Fibroblast of skin of right quadriceps (primary cell): ENCODE results near the gene ELMO2.
"Not testable (repeated sequence)": the region's sequence is repeated elsewhere in the genome, so short reads cannot be mapped to it uniquely, and the experiment has no call there.

ENCODE experiments used
- DNase-seq: peaks from one replicate; pipeline ENCODE4 v3.0.0-alpha.2; 2013

ELMO2 gene

DNA sequence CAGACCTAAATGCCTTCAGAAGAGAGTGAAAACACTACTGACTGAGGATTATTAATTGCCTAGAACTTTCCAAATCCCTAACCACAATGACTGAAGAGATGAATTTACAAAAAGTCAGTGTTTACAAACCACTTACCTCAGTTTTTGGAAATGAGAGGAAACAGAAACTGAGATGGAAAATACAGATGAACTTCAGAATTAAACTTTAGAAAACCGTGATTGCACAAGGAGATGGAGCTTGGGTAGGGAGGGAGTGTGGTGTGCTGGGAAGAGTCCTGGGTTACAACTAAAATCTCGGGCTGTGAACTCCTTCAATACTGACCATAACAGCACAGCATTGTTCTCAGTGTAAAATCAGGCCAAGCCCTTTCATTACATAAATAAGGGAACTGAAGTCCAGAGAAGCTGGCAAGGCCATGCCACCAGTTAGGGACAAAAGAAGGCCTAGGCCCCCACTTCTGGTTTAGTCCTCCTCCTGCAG lies 4.0 kb downstream of the ELMO2 start:
- peak; percentile 50 for DNase-seq

DNA sequence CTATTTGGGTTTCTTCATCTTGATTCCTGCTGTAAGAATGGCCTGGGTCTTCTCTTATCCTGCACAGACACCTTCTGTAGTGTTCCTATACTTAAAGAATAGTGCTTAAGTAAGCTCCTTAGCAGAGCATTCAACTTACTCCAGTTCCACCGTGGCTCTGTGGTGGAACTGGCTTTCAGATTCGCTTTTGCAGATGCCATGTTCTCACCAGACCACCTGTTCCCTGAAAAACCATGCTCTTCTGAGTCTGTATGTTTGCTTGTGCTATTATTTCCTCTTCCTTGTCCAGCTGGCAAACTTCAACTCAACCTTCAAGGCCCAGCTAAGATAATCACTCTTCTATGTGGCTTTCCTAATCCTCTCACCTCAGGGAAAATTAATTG lies 4.9 kb downstream of the ELMO2 start:
- DNase-seq, result no peak

DNA sequence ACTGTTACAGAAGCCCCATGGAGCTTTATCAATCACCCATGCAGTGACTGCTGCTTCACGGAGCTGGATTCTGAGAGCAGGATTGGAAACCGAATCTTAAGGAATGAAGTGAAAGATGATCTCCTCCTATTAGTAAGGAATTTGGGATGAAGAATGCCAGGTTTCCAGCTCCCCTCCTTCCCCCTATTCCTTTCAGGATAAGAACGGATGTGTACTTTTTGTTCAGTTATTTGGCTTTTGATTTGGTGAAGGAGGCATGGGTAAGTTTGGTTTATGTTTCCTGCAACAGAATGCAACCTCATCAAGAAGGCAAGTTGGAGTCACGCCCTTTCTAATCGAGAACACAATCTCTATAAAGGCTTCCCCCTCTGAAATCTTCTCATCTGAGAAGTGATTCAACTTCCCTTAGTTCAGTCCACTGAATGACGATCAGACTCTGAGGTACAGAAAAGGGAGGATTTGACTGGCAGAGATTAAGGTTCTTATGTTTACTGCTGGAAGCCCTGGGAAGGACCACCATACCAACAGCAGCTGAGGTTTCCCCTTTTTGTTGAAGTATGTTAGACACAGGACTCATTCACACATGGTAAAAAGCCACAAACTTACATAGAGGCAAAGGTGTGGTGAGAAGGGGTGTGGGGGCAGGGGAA lies 5.5 kb downstream of the ELMO2 start:
- DNase-seq, result peak; percentile 75

DNA sequence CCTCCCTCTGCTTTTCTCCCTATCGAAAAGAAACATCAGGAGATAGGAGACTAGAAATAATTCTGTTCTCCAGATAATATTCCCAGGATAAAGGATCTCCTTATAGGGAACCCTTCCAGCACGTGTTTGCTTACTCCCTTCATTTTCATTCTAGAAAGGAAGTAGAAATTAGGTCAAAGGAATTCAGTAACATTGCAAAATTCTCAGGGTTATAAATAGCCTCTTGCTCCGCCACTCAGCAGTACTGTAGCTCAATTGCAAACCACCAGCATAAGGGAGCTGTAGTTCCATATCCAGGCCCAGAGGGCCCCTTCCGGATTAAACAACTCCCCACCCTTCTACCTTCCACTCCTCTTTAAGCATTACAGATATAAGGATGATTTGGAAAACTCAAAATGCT lies 6.2 kb downstream of the ELMO2 start:
- DNase-seq, result peak; percentile 83

DNA sequence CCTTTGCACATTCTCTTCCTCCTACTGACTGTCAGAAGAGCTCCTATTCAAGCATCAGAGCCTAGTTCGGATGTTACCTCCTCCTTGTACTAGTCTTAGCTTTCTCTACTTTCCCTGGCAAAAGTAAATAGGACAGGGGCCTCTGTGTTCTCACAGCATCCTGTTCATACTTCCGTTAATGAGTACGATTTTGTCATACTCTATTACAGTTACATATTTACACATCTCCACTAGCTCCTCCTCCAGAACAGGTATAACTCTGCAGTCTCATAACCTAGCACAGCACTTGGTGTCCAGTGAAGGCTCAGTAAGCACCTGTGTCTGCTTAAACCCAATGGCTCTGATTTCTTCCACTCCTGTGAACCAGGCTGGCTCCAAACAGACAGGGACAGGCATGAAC lies 7.0 kb downstream of the ELMO2 start:
- no peak for DNase-seq

DNA sequence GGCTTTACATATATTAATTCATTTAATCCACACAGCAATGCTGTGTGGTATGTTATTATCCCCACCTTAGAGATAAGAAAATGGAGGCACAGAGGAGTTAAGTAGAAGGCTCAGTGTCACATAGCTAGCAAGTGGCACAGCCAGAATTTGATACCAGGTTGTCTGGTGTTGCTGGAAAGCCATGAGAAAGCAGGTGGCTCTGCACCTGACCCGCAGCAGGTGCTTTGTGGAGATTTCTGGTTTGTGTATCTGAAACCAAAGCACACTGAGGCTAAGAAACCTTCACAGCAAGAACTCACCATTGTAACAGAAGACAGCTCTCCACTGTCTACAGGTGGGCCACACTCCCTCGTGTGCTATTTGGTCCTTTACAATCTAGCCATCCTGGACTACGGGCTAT lies 7.5 kb downstream of the ELMO2 start:
- no peak for DNase-seq

DNA sequence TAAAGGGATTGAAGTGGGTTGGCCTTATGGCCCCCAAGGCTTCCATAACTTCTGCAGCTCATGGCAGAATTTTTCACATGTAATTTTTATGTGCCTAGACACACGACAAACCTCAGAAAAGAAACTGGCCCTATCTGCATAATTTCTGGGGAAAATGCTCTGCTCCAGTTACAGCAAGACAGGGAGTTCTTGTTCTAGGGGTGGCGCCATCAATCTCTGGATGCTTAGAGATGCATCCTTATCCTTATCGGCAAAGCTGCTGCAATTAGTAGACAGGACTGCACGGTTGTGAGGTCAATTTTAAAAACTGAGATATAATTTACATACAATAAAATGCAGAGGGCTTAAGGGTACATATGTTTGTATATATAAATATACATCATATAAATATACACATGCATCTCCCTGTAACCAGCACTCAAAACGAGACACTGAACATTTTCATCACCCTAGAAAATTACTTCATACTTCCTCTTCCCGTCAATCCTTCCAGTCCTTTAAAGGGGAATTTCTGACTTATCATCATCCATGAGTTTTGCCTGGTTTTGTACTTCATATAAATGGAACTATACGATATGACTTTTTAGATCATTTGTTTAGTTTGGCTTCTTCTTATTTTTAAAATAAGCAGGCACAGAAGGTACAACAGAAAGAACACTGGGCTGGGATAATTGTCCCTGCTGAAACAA lies 10.2 kb downstream of the ELMO2 start:
- no peak for DNase-seq

DNA sequence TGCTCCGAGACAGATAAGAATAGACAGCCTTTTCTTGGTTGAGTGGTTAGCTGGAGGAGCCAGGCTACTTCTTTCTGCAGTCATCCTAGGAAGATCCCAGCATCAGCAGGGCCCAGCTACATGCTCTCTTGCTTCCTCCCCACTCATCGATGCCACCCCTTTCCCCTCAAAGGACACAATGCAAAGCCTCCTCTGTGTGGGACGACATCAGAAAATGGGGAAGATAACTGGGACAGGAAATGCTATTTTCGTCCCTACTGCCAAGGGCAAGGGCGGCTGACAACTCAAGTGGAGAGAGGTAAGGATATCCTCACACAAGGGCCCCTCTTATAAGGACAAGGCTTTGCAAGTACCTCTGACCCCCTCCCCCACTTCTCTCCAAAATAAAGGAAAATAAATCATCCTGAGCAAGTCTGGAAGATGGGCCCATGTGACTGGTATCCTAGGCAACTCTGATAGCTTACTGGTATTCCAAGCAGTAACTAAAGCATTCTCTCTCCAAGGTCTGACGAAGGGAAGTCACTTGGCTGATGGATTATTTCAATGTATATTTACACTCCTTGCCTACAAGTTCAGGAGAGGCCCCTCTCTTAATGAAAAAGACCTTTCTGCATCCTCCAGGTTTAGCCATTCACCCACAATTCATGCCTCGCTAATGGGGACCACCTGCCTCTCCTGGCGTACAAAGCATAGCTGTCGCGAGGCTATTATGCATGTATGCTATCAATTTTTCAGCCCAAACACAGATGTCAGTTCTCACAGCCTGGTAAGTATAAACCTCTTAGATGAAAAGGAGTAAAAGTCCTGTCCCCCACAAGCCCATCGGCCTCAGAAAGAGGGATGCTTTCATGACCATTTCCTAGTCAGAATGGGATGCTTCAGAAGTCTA lies 11.3 kb downstream of the ELMO2 start:
- no peak for DNase-seq

DNA sequence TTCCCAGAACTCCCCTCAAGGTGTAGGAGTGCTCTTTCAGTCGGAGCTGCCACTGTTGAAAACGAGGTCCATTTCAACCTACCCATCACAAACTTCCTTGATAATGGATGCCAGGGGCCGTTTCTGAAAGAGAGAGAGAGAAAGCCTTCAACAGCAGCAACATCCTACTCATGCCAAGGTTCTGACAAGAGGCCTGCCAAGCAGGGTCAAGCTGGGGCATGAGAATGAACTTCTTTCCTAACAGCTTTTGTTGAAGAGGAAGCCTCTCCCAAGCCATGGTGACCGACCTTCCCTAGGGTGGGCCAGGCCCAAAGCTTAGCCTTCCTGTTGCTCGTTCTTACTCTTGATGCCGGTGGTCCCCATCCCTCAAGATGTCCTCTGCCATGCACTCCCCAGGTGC lies 12.4 kb downstream of the ELMO2 start:
- DNase-seq, result no peak

DNA sequence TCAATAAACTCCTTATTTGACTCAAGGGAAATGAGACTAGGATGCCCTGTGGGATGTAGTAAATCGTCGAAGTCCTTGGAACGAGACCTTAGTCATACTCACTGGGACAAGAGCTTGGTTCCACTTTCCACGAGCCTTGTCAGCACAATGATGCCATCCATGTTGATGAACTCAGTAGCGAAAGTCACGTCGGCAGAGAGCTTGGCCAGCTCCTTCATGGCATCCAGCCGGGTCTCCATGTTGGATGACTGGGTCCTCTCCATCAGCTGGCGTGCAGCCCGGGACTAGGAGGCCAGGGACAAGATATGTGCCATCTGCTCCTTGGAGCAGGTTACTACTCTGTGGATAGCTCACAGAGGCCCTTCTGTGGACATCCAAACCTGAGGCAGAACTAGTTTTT lies 17.5 kb downstream of the ELMO2 start:
- DNase-seq, result no peak

DNA sequence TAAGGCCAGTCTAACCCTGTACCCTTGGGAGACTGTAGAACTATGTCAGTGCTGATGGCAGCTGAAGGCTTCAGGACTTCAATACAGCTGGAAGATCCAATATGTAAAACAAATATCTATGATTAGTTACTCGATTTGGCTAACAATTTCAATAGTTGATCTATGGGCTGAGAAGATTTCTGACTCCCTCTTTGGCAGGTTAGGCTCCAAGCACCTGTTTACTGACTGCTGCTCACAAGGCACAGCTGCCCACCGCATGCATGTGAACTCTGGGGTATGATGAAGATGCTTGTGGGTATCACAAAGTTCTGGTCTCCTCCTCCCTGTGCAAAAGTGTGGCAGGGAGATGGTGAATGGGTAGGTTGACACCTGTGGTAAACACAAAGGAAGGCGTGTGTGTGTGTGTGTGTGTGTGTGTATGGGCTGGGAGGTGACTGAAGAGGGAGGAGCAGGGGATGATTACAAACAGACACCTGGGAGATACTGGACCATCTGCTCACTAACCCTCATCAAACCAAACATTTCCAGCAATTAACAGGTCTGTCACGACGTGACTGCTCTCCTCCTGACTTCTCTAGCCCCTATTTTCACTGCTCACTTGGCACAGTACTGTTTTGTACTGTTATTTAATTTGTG lies 18.1 kb downstream of the ELMO2 start:
- no peak for DNase-seq

DNA sequence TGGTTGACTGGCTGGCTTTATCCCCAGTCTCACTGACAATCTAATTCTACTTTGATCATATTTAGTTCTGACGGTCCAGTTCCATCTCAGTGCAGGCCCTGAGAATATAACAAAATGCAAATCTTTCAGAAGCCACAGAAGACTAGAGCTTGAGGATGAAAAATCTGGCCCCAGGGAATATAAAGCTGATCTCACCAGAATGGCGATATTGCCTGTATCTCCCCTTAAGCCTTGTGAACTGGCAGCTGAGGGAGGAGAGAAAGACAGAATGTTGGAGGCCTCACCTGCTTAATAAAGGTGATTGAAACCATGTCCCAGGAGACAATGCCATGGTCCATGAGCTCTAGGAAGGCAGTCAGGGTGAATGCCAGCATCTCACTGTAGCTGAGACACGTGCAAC lies 19.4 kb downstream of the ELMO2 start:
- DNase-seq, result not testable (repeated sequence)

DNA sequence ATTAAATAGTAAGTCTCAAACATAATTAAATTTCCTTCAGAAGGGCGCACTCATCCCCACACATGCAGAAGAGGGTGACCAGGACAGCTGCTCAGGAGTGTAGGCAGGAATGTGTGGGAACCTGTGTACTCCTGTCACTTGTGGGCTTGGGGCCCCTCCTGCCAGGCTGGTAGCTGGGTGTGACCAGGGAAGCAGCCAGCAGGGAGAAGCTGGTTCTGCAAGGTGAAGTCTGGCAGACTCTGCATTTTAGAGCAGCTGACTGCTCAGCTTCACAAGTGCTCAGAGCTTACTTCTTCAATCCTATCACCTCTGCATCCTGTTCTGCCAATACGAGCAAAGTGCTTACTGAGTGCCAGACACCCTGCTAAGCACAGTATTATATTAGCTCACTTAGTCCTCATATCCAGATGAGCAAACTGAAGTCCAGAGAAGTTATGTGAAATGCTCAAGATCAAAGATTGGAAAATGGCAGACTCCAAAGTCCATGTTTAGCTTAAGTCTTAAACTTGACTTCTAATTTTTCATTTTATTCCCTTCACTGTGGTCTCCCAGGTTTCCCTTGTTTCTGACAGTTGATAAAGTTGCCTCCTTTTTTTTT lies 27.9 kb downstream of the ELMO2 start:
- DNase-seq, result no peak

DNA sequence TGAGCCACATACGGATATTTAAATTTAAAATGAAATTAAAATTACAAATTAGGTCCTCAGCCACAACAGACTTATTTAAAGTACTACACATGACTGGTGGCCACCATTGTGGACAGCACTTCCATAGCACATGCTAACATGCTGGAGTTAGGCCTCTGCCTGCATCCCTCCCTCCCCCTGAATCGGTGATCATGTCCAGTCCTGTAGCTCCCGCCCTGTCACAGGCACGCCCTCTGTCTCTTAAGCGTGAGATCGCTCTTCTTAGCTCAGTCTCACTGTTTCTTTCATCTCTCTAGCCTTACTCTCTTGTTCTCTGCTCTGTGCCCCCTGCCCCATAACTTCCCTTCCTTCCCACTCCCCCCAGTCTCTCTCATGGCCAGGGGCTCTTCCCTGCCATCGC lies 28.9 kb downstream of the ELMO2 start:
- DNase-seq, result no peak

DNA sequence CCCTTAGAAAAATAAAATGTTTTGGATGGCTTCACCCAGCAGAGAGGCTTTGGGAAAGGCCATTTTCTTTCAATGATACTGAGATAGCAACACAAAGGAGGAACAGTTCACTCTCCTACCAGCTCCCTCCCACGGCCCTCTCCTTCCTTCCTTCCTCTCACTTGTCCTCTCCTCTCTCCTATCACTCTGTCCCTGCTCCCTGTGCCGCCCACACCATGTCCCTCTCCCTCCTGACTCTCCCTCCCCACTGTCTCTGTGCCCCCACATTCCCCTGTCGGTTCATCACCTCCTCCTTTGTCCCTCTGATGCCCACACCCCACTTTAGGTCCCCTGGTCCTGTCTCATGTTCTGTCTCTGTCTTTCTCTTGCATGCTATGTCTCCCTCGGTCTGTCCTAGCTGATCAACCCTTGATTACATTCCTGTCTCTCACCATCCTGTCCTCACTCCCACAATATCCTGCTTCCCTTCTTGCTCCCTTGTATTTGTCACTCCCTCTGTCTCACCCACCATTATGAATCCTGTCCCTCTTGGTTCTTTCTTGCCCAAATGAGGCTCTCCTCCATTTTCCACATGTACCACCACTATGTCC lies 30.1 kb downstream of the ELMO2 start:
- DNase-seq, result no peak

DNA sequence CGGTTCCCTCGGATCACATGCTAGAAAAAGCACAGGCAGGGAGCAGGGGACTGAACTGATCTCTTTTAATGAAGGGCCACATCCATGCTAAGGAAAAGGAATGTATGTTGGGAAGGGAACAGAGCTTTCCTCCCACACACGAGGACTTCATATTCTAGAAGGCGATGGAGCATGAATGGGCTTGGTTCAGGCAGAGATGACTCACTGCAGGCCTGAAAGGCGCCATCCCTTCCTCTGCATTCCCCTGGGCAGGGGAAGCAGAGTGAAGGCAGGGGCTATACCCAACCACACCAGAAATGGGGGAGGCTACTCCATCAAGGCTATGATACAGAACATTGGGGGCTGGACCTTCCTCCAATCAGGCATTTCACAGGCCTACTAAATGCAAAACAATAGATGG lies 30.6 kb downstream of the ELMO2 start:
- peak; percentile 13 for DNase-seq

DNA sequence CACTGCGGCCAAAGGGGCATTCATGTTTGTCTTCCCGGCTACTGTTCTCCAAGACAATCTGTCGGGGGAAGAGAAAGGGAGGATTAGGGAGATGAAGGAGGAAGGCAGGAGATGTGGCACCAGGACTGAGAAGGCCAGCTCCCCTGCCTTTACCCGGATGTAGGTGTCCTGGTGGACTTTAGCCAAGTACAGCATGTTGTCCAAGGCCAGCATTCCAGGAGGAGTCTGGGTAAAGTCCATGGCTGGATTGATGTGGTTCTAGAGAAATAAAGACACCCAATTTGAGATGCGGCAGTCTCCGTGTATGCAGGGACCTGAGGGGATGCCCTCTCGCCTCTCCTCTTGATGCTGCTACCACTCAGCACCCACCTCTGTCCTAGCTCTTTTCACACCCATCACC lies 32.0 kb downstream of the ELMO2 start:
- DNase-seq, result no peak

DNA sequence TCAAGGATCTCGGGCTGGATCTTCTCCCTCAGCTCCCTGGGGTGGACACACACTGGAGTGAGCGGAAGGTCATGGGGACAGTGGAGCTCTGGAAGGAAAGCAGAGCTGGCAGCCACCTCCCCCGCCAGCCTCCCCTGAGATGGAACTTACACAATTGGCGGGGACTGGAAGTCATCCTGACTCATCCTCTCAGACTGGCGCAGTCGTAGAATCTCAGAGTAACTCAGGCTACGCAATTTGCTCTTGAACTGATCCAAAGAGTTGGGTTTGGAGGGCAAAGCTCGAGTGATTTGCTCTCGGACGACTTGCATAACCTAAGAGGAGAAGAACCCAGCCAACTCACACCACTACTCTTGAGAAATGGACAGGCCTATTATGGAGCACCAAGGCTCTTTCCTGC lies 34.8 kb downstream of the ELMO2 start:
- DNase-seq, result no peak

DNA sequence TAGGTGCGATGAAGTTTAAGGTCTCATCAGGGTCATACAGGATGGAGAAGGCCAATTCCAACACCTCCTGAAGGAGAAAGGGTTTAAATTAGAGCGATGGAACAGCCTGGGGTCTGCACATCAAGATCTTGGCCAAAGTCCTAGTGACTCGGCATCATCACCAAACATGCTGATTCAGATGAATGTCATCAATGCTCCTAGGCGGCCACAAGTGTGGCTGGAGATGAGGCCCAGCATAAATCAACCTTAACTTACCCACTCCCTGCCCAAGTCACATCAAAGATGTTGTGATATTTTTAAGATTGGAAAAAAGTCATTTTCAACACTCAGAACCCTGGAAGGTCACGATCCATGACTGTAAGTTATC lies 37.5 kb downstream of the ELMO2 start:
- peak; percentile 15 for DNase-seq

DNA sequence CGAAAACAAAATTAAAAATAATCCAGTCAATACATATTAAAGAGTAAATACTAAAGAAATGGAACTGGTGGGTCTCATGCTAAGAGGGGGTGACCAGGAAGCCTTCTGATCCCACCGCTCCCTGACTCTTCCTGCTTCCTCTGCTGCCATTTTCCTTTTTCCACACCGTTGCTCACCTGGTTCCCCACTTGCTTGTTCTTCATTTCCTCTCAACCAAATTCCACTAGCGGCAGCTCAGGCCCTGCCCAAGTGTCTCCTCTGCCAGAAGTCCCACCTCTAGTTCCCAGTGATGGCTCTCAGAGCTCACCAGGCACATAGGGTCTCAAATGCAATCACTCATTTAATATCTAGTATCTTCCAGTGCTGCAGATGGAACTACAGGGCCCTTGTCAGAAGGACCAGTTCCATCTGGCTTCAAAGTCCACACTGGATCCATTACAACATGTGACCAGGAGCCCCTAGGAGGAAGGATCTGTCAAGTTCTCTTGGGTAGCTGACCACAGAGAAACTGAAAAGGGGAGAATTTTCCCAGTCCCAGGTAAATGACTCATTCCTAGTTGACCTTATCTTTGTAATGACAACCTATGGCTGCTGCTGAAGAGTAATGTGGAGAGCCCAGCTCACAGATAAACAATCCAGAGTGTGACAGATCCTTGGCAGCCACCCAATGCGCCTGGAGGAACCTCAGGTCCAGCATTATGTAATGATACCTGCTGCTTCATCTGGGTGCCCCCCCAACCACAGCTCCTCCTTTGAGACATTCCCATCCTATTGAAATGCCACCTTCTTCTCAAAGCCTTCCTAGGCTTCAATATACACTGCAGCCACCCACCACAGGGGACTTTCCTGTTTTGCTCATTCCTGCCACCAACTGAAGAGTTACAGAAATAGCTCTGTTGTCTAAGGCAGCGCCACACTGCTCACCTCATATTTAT lies 38.2 kb downstream of the ELMO2 start:
- no peak for DNase-seq

DNA sequence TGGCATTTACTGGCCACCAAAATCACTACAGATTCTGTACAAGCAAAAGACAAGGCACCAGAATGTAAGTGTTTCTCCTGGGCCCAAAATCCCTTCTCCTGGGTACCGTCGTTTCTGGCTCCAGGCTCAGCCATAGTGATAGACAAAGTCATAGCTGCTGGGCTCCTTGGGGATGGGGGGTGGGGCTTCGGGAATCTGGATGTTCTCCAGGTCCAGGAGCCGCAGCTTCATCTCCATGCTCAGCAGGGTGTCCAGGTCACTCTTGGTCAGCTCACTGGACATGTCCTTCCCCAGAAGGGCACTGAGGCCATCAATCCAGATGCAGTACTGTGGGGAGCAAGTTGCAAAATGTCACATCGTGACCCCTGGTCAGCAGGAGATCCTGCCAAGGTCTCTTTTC lies 39.2 kb downstream of the ELMO2 start:
- no peak for DNase-seq
